ENCODE results near the gene PFDN1. TPM values are rescaled to one million over a fixed set of nuclear protein-coding genes. Genes with fewer than 3 reads are reported as not detected.

The PFDN1 gene
- total and polyA plus RNA-seq, 10 of the 15 experiments (the other 5 are each of a cell fraction or from before 2014, with no cell fraction given) = 62.9 to 193 (median 102) TPM

DNA sequence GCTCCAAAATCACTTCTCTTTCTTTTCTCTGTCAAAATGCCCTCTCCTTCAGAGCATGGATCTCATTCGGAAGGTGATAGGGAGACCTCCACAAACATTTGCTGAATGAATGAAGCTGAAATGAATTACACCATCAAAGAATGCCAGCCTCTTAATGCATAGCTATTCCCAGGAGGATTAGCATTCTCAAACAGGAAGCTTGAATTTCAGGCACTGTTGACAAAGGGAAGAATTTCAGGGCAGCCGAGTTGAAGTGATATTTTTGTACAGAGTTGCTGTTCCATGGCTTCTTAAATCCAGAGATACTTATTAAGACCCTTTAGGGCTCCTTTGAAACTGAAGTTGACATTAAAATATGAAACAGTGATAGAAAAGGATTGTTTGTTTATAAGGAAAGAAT, 24.7 kb upstream of the PFDN1 start:
- no peak for FAIRE-seq
- no peaks in the 10 kb centered on the region for H4K20me1 ChIP-seq (ENCODE audit: control insufficient read depth, insufficient read depth)
- H3K27ac ChIP-seq (ENCODE audit: control insufficient read depth, insufficient read depth) = no peak overlapping the region
- no peak overlapping the region for H3K9ac ChIP-seq (ENCODE audit: control insufficient read depth, insufficient read depth, low read length)
- H3K9me3 ChIP-seq (replicated peaks; ENCODE audit: control insufficient read depth, insufficient read depth, low read length) = no peaks in the 10 kb centered on the region
- H3K4me1 ChIP-seq (ENCODE audit: control insufficient read depth, insufficient read depth, low read length) = no peaks in the 10 kb centered on the region
- no peaks in the 10 kb centered on the region for H3K79me2 ChIP-seq (ENCODE audit: control insufficient read depth, insufficient read depth, low read length)
- no peak for DNase-seq (ENCODE audit: low read depth, low spot score)
- SMC1A ChIA-PET (ENCODE audit: uncharacterized antibody, unreplicated experiment) = interaction anchor here (0.7 to 4.1 kb wide), 9 partner anchors 10 to 83 kb away, joined by 4 to 22 read pairs (median 8); partner anchors contain the start of genes HBEGF and PFDN1
- H3K4me3 ChIP-seq = no peak overlapping the region
- TF ChIP-seq BACH1 (IDR thresholded peaks at IDR 0.05; ENCODE audit: borderline replicate concordance) = no peak
- TF ChIP-seq POLR2A (IDR thresholded peaks at IDR 0.05; ENCODE audit: low read depth, low read length) = no peak
- TF ChIP-seq RELA (IDR thresholded peaks at IDR 0.05; ENCODE audit: borderline replicate concordance, partially characterized antibody) = no peak
- TF ChIP-seq SMARCA5 (IDR thresholded peaks at IDR 0.05) = no peak
- no peak for TF ChIP-seq GATAD2B (conservative IDR thresholded peaks at IDR 0.05; ENCODE audit: low read depth)
- TF ChIP-seq NFYA (IDR thresholded peaks at IDR 0.05; ENCODE audit: borderline replicate concordance, low read depth, low read length) = no peak
- TF ChIP-seq HDAC6 (IDR thresholded peaks at IDR 0.05; ENCODE audit: unreplicated experiment) = no peak
- TF ChIP-seq TCF7 (IDR thresholded peaks at IDR 0.05; ENCODE audit: borderline replicate concordance) = no peak
- no peak for TF ChIP-seq FOXK2 (IDR thresholded peaks at IDR 0.05)
- no peak for TF ChIP-seq TBL1XR1 (IDR thresholded peaks at IDR 0.05; ENCODE audit: low read depth, low read length)
- TF ChIP-seq, protein P1, sequence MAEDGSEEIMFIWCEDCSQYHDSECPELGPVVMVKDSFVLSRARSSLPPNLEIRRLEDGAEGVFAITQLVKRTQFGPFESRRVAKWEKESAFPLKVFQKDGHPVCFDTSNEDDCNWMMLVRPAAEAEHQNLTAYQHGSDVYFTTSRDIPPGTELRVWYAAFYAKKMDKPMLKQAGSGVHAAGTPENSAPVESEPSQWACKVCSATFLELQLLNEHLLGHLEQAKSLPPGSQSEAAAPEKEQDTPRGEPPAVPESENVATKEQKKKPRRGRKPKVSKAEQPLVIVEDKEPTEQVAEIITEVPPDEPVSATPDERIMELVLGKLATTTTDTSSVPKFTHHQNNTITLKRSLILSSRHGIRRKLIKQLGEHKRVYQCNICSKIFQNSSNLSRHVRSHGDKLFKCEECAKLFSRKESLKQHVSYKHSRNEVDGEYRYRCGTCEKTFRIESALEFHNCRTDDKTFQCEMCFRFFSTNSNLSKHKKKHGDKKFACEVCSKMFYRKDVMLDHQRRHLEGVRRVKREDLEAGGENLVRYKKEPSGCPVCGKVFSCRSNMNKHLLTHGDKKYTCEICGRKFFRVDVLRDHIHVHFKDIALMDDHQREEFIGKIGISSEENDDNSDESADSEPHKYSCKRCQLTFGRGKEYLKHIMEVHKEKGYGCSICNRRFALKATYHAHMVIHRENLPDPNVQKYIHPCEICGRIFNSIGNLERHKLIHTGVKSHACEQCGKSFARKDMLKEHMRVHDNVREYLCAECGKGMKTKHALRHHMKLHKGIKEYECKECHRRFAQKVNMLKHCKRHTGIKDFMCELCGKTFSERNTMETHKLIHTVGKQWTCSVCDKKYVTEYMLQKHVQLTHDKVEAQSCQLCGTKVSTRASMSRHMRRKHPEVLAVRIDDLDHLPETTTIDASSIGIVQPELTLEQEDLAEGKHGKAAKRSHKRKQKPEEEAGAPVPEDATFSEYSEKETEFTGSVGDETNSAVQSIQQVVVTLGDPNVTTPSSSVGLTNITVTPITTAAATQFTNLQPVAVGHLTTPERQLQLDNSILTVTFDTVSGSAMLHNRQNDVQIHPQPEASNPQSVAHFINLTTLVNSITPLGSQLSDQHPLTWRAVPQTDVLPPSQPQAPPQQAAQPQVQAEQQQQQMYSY (CRISPR knock-in tag; IDR thresholded peaks at IDR 0.05) = no peak
- no peak for TF ChIP-seq SMAD1 (IDR thresholded peaks at IDR 0.05; ENCODE audit: low read depth, partially characterized antibody)
- TF ChIP-seq KAT2A (conservative IDR thresholded peaks at IDR 0.05; ENCODE audit: control insufficient read depth, low read depth, low read length) = no peak
- TF ChIP-seq, protein P2, sequence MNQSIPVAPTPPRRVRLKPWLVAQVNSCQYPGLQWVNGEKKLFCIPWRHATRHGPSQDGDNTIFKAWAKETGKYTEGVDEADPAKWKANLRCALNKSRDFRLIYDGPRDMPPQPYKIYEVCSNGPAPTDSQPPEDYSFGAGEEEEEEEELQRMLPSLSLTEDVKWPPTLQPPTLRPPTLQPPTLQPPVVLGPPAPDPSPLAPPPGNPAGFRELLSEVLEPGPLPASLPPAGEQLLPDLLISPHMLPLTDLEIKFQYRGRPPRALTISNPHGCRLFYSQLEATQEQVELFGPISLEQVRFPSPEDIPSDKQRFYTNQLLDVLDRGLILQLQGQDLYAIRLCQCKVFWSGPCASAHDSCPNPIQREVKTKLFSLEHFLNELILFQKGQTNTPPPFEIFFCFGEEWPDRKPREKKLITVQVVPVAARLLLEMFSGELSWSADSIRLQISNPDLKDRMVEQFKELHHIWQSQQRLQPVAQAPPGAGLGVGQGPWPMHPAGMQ (IDR thresholded peaks at IDR 0.05; ENCODE audit: borderline replicate concordance) = no peak
- no peak for TF ChIP-seq KDM1A (IDR thresholded peaks at IDR 0.05; ENCODE audit: borderline replicate concordance)
- TF ChIP-seq, protein P3, sequence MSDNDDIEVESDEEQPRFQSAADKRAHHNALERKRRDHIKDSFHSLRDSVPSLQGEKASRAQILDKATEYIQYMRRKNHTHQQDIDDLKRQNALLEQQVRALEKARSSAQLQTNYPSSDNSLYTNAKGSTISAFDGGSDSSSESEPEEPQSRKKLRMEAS (IDR thresholded peaks at IDR 0.05; ENCODE audit: low read depth, low read length) = no peak
- CTCF ChIA-PET = interaction anchor here (0.6 to 2.3 kb wide), 11 partner anchors 10 to 255 kb away, joined by 3 to 11 read pairs (median 4); no protein-coding TSS in a partner anchor
- no peak overlapping the region for H2AFZ ChIP-seq (ENCODE audit: control insufficient read depth, low read depth, low read length)
- WGBS (ENCODE audit: insufficient coverage, insufficient replicate concordance, low lambda C conversion rate, missing lambda C conversion rate) = 47% methylated on average over 2 of the region's 2 CpGs
- H3K27me3 ChIP-seq (replicated peaks in 1 of 2; ENCODE audit: control insufficient read depth in 2 of 2, insufficient read depth in 2 of 2, low read length in 1 of 2) = no peaks in the 10 kb centered on the region
- no TSS peak for BruUV-seq (replicated peaks)
- no peak for ATAC-seq
- POLR2A ChIA-PET = interaction anchor here (0.6 to 1.4 kb wide), 3 partner anchors 17 to 46 kb away, joined by 3 to 5 read pairs (median 3); no protein-coding TSS in a partner anchor
- H3K36me3 ChIP-seq (ENCODE audit: control insufficient read depth in 2 of 2, insufficient read depth in 2 of 2, low read length in 1 of 2) = no peaks in the 10 kb centered on the region
- intact Hi-C loops (cut with micrococcal nuclease; ENCODE audit: unreplicated experiment) (no loop called here), in situ Hi-C loops (cut with MboI) (no loop called here)
- no peak overlapping the region for H3K4me2 ChIP-seq (ENCODE audit: control insufficient read depth, insufficient read depth)
- RAD21 ChIA-PET (ENCODE audit: unreplicated experiment) = interaction anchor here (0.9 to 2.2 kb wide), 5 partner anchors 20 to 86 kb away, joined by 3 to 12 read pairs (median 3); partner anchors contain the start of gene PFDN1
